HepG2 (cell line): ENCODE data around the gene C1orf50. TPM values are rescaled to one million over a fixed set of nuclear protein-coding genes. Genes with fewer than 3 reads are reported as not detected.

Experiments used
- ATAC-seq: fragments of 200-7000 bp; cut with Tn5 transposase; 3 replicates; pipeline ENCODE4 v1.9.1; 2020; ENCODE audit warnings: mild to moderate bottlenecking, moderate library complexity
- BruUV-seq: library from RNA; stranded (reverse); fragments of 400-500 nt; replicated peaks from 2 replicates; lab custom pipeline; 2021; lab: Mats Ljungman, UMichigan
- CTCF ChIA-PET: fragments of 300-600 bp; formaldehyde crosslinking; extraction: SDS; loops from one replicate; lab custom pipeline; 2021; ENCODE audit warnings: low total read pairs, inconsistent platforms, low intra/inter-chr PET ratio; lab: Yijun Ruan, JAX
- POLR2A ChIA-PET: fragments of 350-600 bp; sonication (Branson Sonifier 250); formaldehyde crosslinking; loops from one replicate; lab custom pipeline; 2020; ENCODE audit warnings: antibody characterized with exemption, inconsistent platforms; lab: Yijun Ruan, JAX
- DNase-seq: peaks from one replicate; pipeline ENCODE4 v3.0.0-alpha.2; 2015; ENCODE audit warnings: low spot score
- FAIRE-seq: peaks from 3 replicates; lab custom pipeline; 2011; peaks lifted over from hg19 to GRCh38; lab: Jason Lieb, UNC
- H2AFZ ChIP-seq: one replicate; pipeline ENCODE4 v1.6.1; 2011; ENCODE audit warnings: low read length, inconsistent platforms
- H3K27ac ChIP-seq: fragments of 300-600 bp; 3 replicates; pipeline ENCODE4 v1.8.0; 2011; ENCODE audit warnings: mixed run types, mild to moderate bottlenecking, mixed read lengths, low read length, inconsistent platforms; ENCODE audit not compliant: insufficient read depth; ENCODE audit errors: extremely low read length
- H3K27me3 ChIP-seq, 2 experiments: fragments of 200-600 bp in 1 of 2; 2 replicates in 1 of 2; 3 replicates in 1 of 2; pipeline versions ENCODE4 v1.6.0 to v1.8.0; 2011; ENCODE audit warnings: low read length in 2 of 2, mild to moderate bottlenecking in 2 of 2, moderate library complexity in 2 of 2, inconsistent platforms in 1 of 2; ENCODE audit not compliant: insufficient read depth in 2 of 2, control insufficient read depth in 1 of 2
- H3K36me3 ChIP-seq, 2 experiments: fragments of 200-600 bp in 1 of 2; replicated peaks in 1 of 2; 2 replicates in 1 of 2; 3 replicates in 1 of 2; pipeline versions ENCODE4 v1.5.1 to v1.8.0; 2011; ENCODE audit warnings: low read length in 2 of 2, inconsistent platforms in 1 of 2; ENCODE audit not compliant: insufficient read depth in 2 of 2, control insufficient read depth in 1 of 2
- H3K4me1 ChIP-seq: 2 replicates; pipeline ENCODE4 v1.5.1; 2012; ENCODE audit warnings: low read length, inconsistent platforms; ENCODE audit not compliant: insufficient read depth
- H3K4me2 ChIP-seq: 2 replicates; pipeline ENCODE4 v1.6.0; 2011; ENCODE audit warnings: low read depth, low read length, inconsistent platforms
- H3K4me3 ChIP-seq, 3 experiments: fragments of 200-600 bp in 1 of 3; sonication (generic), shearing (Covaris generic) in 1 of 3; replicated peaks in 1 of 3; 2 replicates each; pipeline ENCODE4 v1.5.1; 2011 to 2016; ENCODE audit warnings: low read length in 3 of 3, inconsistent platforms in 2 of 3, low read depth in 2 of 3, mild to moderate bottlenecking in 2 of 3, control low read depth in 1 of 3, mixed read lengths in 1 of 3; ENCODE audit not compliant: insufficient read depth in 1 of 3
- H3K79me2 ChIP-seq: one replicate; pipeline ENCODE4 v1.6.1; 2011; ENCODE audit warnings: low read length, inconsistent platforms; ENCODE audit not compliant: insufficient read depth
- H3K9ac ChIP-seq: 2 replicates; pipeline ENCODE4 v1.6.0; 2011; ENCODE audit warnings: mild to moderate bottlenecking, low read depth, low read length, inconsistent platforms; ENCODE audit not compliant: insufficient read depth
- H3K9me3 ChIP-seq: 2 replicates; pipeline ENCODE4 v1.5.1; 2012; ENCODE audit warnings: mild to moderate bottlenecking, low read length
- H4K20me1 ChIP-seq: 2 replicates; pipeline ENCODE4 v1.6.0; 2011; ENCODE audit warnings: inconsistent platforms, mild to moderate bottlenecking, low read length, moderate library complexity; ENCODE audit not compliant: insufficient read depth
- ELF1 ChIP-seq: sonication (generic); formaldehyde crosslinking; IDR thresholded peaks from 2 replicates; pipeline ENCODE4 v1.4.0; 2020; ENCODE audit warnings: missing genetic modification reagents
- NR3C1 ChIP-seq: sonication (generic); formaldehyde crosslinking; IDR thresholded peaks from 2 replicates; pipeline ENCODE4 v1.4.0; 2020; ENCODE audit warnings: missing genetic modification reagents
- PAWR ChIP-seq: sonication (generic); formaldehyde crosslinking; IDR thresholded peaks from 2 replicates; pipeline ENCODE4 v1.4.0; 2020; ENCODE audit warnings: missing genetic modification reagents, mild to moderate bottlenecking, borderline replicate concordance
- PRDM15 ChIP-seq: sonication (generic); formaldehyde crosslinking; IDR thresholded peaks from 2 replicates; pipeline ENCODE4 v1.4.0; 2020; ENCODE audit warnings: missing genetic modification reagents
- RFX5 ChIP-seq: IDR thresholded peaks from 2 replicates; pipeline ENCODE4 v1.6.1; 2011; ENCODE audit warnings: low read depth, low read length, improper control_type of control experiment
- SATB2 ChIP-seq: sonication (generic); formaldehyde crosslinking; IDR thresholded peaks from 2 replicates; pipeline ENCODE4 v1.5.0; 2020; ENCODE audit warnings: missing genetic modification reagents
- ZNF232 ChIP-seq: sonication (generic); formaldehyde crosslinking; IDR thresholded peaks from 2 replicates; pipeline ENCODE4 v1.4.0; 2020; ENCODE audit warnings: missing genetic modification reagents, borderline replicate concordance
- ZNF407 ChIP-seq: sonication (generic); formaldehyde crosslinking; IDR thresholded peaks from one replicate; pipeline ENCODE4 v1.5.1; 2020; ENCODE audit warnings: mild to moderate bottlenecking, missing genetic modification reagents; ENCODE audit errors: not compliant biosample characterization
- WGBS: methylation state at CpG from one replicate; pipeline ENCODE4 v1.1.6; 2017; ENCODE audit warnings: low lambda C conversion rate; 5-methylcytosine and 5-hydroxymethylcytosine counted together
- in situ Hi-C: cut with HindIII; loops from 2 replicates; pipeline ENCODE4 v1.10.0; 2017; ENCODE audit warnings: low pct_unique_long_range_greater_than_20kb; ENCODE audit not compliant: extremely low pct_ligation_motif_present
- intact Hi-C: fragments of 100-400 bp; cut with micrococcal nuclease; formaldehyde crosslinking; loops from one replicate; pipeline ENCODE4 v1.10.0; 2022; ENCODE audit not compliant: unreplicated experiment
- polyA plus RNA-seq, 8 experiments: library from polyadenylated mRNA; depleted of rRNA in 3 of 8; stranded (reverse) in 7 of 8; unstranded in 1 of 8; fragments of >200 nt; fragmentation: Illumina TruSeq in 4 of 8; extraction: Trizol in 4 of 8; gene quantifications; 2 replicates each; pipeline versions ENCODE4 v1.2.1 to v1.2.3, GENCODE V29; 2011 to 2016; ENCODE audit warnings: low read depth in 4 of 8, missing spikeins in 1 of 8, mixed read lengths in 1 of 8; ENCODE audit not compliant: insufficient read depth in 1 of 8
- total RNA-seq, 5 experiments: library from RNA; depleted of rRNA; stranded (reverse); fragments of >200 nt; fragmentation: Illumina TruSeq; extraction: Trizol; gene quantifications; 2 replicates each; pipeline ENCODE4 v1.2.3, GENCODE V29; 2016; ENCODE audit warnings: low read depth in 1 of 5

The C1orf50 gene
- total and polyA plus RNA-seq, 2 of the 13 experiments (the other 11 are each of a cell fraction or from before 2014, with no cell fraction given): 4.3 to 4.8 TPM

- no peak overlapping the region for H3K4me2 ChIP-seq
- DNase-seq (no peak), ATAC-seq (no peak), FAIRE-seq (no peak)
- H3K4me1 ChIP-seq: peaks cover 56% of the 10 kb centered on the region
- no TSS peak for BruUV-seq
- no peaks in the 10 kb centered on the region for H3K9me3 ChIP-seq
- no peaks in the 10 kb centered on the region for H4K20me1 ChIP-seq
- in situ Hi-C loops (loop anchor here (25.0 kb wide), 1 partner anchor 398 kb away; the partner anchor contains the start of gene FOXJ3), intact Hi-C loops (no loop called here)
- no peak overlapping the region for H2AFZ ChIP-seq
- H3K36me3 ChIP-seq: no peaks in the 10 kb centered on the region
- no peak overlapping the region for H3K27ac ChIP-seq
- POLR2A ChIA-PET: no interaction called here
- CTCF ChIA-PET: no interaction called here
- no peak overlapping the region for H3K4me3 ChIP-seq
- H3K9ac ChIP-seq: no peak overlapping the region
- 95% methylated on average over 3 of the region's 11 CpGs for WGBS
- no peaks in the 10 kb centered on the region for H3K79me2 ChIP-seq
- no peaks in the 10 kb centered on the region for H3K27me3 ChIP-seq
- TF ChIP-seq PAWR (CRISPR knock-in tag) (no peak), ELF1 (CRISPR knock-in tag) (no peak), NR3C1 (CRISPR knock-in tag) (no peak), RFX5 (no peak), PRDM15 (CRISPR knock-in tag) (no peak), ZNF407 (CRISPR knock-in tag) (no peak), ZNF232 (no peak), SATB2 (no peak)
- TF ChIP-seq, all 625 proteins: peak for 0
These were observed 32.0 kb upstream of the C1orf50 start for GRCh38 chr1:42735056-42735455.
